Measurements from ENCODE around the gene SMG7.

GRCh38 chr1:183433703-183434102 is 38.6 kb upstream of the SMG7 start:
- TF ChIP-seq, protein P1, sequence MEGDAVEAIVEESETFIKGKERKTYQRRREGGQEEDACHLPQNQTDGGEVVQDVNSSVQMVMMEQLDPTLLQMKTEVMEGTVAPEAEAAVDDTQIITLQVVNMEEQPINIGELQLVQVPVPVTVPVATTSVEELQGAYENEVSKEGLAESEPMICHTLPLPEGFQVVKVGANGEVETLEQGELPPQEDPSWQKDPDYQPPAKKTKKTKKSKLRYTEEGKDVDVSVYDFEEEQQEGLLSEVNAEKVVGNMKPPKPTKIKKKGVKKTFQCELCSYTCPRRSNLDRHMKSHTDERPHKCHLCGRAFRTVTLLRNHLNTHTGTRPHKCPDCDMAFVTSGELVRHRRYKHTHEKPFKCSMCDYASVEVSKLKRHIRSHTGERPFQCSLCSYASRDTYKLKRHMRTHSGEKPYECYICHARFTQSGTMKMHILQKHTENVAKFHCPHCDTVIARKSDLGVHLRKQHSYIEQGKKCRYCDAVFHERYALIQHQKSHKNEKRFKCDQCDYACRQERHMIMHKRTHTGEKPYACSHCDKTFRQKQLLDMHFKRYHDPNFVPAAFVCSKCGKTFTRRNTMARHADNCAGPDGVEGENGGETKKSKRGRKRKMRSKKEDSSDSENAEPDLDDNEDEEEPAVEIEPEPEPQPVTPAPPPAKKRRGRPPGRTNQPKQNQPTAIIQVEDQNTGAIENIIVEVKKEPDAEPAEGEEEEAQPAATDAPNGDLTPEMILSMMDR (IDR thresholded peaks at IDR 0.05; ENCODE audit: poor library complexity, severe bottlenecking), result no peak
- TF ChIP-seq, protein P2, sequence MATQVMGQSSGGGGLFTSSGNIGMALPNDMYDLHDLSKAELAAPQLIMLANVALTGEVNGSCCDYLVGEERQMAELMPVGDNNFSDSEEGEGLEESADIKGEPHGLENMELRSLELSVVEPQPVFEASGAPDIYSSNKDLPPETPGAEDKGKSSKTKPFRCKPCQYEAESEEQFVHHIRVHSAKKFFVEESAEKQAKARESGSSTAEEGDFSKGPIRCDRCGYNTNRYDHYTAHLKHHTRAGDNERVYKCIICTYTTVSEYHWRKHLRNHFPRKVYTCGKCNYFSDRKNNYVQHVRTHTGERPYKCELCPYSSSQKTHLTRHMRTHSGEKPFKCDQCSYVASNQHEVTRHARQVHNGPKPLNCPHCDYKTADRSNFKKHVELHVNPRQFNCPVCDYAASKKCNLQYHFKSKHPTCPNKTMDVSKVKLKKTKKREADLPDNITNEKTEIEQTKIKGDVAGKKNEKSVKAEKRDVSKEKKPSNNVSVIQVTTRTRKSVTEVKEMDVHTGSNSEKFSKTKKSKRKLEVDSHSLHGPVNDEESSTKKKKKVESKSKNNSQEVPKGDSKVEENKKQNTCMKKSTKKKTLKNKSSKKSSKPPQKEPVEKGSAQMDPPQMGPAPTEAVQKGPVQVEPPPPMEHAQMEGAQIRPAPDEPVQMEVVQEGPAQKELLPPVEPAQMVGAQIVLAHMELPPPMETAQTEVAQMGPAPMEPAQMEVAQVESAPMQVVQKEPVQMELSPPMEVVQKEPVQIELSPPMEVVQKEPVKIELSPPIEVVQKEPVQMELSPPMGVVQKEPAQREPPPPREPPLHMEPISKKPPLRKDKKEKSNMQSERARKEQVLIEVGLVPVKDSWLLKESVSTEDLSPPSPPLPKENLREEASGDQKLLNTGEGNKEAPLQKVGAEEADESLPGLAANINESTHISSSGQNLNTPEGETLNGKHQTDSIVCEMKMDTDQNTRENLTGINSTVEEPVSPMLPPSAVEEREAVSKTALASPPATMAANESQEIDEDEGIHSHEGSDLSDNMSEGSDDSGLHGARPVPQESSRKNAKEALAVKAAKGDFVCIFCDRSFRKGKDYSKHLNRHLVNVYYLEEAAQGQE (IDR thresholded peaks at IDR 0.05; ENCODE audit: borderline replicate concordance), result no peak
- TF ChIP-seq POLR2AphosphoS5 (IDR thresholded peaks at IDR 0.05), result no peak
- TF ChIP-seq EP300 (conservative IDR thresholded peaks at IDR 0.05; ENCODE audit: poor library complexity, severe bottlenecking), result no peak
- no peak for TF ChIP-seq EZH2 (IDR thresholded peaks at IDR 0.05; ENCODE audit: borderline replicate concordance, insufficient read depth, low read length, poor library complexity, severe bottlenecking)
- TF ChIP-seq TAF1 (IDR thresholded peaks at IDR 0.05; ENCODE audit: low read depth), result no peak
- TF ChIP-seq RAD21 (conservative IDR thresholded peaks at IDR 0.05), result no peak

Measured in neural cell (in vitro differentiated cells).